ENCODE results near the gene UNKL.

The UNKL gene

DNA sequence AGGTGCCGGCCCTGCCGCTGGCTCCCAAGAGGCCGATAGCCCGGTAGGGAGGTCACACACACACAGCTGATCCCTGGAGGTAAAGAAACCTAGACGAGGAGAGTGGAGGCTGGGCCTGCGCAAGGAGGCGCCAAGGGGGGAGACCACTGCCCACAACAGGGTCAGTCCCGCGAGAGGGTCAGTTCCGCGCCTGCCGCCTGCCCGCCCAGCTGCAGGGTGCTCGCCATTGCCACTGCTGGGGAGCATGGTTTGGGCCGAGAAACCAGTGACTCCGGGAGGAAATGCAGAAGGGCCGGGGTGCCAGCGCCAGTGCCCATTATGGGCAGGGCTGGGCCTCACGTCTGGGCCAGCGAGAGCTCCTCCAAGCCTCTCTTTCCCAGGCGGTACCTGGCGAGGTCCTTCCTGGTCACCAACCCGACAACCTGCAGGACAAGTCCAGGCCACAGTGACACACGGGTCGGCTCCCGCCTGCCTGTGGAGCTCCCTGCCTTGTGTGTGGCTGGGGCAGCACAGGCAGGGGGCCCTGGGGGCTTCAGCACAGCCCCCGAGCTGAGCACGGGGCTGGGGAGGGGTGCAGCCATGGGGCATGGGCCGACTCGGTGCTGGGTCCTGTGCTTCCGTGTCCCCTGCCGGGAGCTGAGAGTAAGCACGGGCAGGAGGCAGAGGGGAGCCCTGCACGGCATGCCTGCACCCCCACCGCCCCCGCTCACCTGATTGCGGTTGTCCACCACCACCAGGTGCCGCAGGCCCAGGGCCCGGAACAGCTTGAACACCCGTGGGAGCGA lies 32.0 kb upstream of the UNKL start:
- TF ChIP-seq, protein P1, sequence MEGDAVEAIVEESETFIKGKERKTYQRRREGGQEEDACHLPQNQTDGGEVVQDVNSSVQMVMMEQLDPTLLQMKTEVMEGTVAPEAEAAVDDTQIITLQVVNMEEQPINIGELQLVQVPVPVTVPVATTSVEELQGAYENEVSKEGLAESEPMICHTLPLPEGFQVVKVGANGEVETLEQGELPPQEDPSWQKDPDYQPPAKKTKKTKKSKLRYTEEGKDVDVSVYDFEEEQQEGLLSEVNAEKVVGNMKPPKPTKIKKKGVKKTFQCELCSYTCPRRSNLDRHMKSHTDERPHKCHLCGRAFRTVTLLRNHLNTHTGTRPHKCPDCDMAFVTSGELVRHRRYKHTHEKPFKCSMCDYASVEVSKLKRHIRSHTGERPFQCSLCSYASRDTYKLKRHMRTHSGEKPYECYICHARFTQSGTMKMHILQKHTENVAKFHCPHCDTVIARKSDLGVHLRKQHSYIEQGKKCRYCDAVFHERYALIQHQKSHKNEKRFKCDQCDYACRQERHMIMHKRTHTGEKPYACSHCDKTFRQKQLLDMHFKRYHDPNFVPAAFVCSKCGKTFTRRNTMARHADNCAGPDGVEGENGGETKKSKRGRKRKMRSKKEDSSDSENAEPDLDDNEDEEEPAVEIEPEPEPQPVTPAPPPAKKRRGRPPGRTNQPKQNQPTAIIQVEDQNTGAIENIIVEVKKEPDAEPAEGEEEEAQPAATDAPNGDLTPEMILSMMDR (conservative IDR thresholded peaks at IDR 0.05; ENCODE audit: low read depth, low read length): no peak
- DNase-seq (ENCODE audit: low read depth): no peak
- H3K4me3 ChIP-seq (ENCODE audit: low read length): no peak overlapping the region

DNA sequence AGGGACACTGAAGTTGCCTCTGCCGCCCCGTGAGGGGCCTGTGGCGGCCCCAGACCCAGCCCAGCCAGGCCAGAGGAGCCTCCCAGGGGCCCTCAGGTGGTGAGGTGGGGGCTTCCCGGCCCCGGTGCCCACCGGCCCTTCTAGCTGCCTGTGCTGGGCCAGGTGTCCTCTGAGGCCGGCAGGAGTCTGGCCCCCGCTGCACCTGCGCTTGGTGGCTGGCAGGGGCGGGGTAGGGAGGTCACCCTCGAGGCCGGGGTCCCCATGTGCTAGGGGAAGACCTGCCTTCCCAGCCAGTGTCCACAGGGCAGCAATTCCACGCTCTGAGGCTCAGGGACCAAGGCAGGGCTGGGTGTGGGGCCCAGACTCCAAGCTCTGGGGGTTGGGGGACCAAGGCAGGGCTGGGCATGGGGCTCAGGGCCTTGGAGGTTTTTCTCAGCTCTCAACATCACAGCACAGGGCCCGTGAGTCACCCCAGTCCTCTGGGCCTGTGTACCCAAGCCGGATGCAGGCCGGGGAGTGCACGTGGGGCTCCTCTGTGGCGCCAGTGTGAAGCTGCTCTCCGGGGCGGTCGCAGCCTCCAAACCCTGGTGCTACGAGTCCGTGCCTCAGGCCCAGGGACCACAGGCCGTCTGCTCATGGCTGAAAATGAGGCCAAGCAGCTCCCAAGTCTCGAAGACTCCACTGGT lies 31.2 kb upstream of the UNKL start:
- no peak overlapping the region for H3K4me3 ChIP-seq (ENCODE audit: low read length)
- DNase-seq (ENCODE audit: low read depth): no peak
- TF ChIP-seq, protein P1 (conservative IDR thresholded peaks at IDR 0.05; ENCODE audit: low read depth, low read length): no peak

DNA sequence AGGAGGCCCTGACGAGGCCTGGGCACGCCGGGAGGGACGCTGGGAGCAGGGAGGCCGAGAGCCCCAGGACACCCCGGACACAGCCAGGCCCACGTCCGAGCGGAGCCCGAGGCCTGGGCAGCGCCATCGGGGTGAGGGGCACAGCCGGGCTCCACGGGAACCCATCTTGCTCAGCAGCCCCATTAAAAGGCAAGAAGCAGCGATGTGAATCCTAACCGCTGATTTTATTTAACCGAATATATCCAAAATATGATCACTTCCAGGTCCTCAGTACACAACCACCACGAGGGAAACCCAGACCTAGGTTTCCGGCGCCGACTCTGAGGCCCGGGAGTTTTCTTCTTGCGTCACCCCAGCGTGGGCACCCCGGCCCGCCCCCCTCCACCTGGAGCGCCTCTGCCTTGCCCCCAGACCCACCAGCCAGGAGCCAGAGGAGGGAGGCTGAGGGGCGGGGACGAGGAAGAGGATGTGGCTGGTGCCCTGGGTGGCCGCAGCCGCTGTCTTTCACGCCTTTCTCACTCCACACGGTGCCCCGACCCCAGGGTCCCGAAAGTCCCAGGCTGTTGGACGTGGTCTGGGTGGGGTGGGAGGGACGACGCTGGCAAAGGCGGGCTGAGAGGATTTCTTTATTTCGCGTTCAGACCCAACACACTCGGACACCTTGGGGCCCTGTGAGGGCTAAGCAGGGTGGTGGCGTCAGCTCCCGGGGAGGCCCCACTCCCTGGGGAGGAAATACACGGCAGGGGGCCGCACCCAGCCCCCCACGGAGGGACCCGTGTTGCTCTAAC lies 30.4 kb upstream of the UNKL start:
- TF ChIP-seq, protein P1 (conservative IDR thresholded peaks at IDR 0.05; ENCODE audit: low read depth, low read length): no peak
- no peak for DNase-seq (ENCODE audit: low read depth)
- H3K4me3 ChIP-seq (ENCODE audit: low read length): no peak overlapping the region

DNA sequence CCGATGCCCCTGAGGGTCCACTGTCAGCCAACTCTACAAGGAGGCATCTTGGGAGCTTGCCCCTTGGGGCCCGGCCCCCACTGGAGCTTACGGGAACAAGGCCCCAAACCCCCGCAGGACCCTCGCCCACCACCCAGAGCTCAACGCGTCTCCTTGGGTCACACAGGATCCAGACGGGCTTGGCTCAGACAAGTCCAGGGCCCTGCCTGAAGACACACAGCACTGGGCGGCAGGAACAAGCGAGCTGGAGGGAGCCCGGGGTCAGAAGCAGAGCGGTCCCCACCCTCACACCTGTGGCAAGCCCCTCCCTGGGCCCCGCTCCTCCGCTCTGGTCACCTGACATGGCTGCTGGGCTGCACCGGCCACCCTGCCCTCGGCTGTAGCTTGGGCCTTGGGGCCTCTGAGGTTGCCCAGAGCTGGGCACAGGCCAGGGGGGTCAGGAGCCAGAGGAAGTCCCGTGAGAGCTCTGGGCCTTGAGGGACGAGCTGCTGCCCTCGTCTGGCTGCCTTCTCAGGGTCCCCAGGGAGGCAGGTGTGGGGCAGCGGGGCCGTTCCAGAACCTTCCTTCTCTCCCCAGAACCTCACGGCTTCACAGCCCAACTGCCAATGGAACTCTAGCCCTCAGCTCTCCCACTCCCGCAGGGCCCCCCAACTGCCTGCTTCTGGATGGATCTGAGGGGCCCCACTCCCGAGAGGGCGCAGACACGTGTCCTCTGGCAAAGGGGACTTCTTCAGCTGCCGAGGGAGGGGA lies 29.7 kb upstream of the UNKL start, which contains the start of gene CCDC154:
Gene CCDC154, minus strand, starts transcription at position 577 of the 750 bp plus-strand sequence. Its CDS starts 234 bp downstream, at position 343.
- no peak for DNase-seq (ENCODE audit: low read depth)
- TF ChIP-seq, protein P1 (conservative IDR thresholded peaks at IDR 0.05; ENCODE audit: low read depth, low read length): no peak
- no peak within 1 kb of the TSS for H3K4me3 ChIP-seq (ENCODE audit: low read length)

DNA sequence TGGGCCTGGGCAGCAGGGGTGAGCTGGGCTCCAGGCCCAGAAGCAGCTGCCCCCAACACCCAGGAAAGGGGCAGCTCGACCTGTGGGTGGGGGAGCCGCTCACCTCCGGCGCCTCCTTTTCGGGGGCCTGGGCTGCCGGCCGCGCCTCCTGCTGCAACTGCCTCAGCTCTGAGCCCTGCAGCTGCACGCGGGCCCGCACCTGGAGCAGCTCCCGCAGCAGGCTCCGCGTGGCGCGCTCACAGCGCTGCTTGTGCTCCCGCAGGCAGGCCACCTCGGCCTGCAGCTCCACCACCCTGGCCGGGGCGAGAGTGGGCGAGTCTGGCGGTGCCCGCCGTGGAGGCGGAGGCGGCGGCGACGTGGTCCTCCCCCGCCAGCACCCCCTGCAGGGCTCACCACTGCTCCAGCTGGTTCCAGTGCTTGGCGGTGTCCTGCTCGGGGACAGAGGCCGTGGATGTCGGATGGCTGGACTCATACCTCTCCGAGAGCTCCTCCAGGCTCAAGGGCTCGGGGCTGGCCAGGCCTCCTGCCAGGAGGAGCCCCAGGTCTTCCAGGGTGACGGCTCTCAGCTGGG lies 29.0 kb upstream of the UNKL start:
- no peak overlapping the region for H3K4me3 ChIP-seq (ENCODE audit: low read length)
- no peak for DNase-seq (ENCODE audit: low read depth)
- TF ChIP-seq, protein P1 (conservative IDR thresholded peaks at IDR 0.05; ENCODE audit: low read depth, low read length): no peak

DNA sequence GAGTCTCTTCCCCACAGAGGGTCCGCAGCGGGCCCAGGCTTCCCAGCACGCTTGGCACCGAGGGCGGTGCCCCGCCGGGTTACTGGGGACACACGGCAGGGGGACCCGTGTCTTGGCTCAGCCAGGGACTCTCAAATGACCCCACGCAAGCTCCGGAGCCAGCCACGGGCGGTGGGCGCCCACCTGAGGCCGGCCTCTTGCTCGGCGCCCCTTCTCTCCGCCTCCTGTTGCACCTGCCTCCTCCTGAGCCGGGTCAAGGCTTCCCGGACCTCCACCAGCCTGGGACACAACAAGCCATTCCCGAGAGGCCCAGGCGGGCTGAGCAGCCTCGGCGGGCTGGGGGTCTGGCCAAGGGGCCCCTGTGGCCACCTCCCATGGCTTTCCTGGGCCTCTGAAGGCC lies 28.2 kb upstream of the UNKL start:
- no peak overlapping the region for H3K4me3 ChIP-seq (ENCODE audit: low read length)
- no peak for DNase-seq (ENCODE audit: low read depth)
- TF ChIP-seq, protein P1 (conservative IDR thresholded peaks at IDR 0.05; ENCODE audit: low read depth, low read length): no peak
